HepG2 (cell line): ENCODE data around the gene MAP2K6. TPM values are rescaled to one million over a fixed set of nuclear protein-coding genes. Genes with fewer than 3 reads are reported as not detected.

ENCODE experiments used
- ADNP ChIP-seq: sonication (generic); formaldehyde crosslinking; IDR thresholded peaks from 2 replicates; pipeline ENCODE4 v1.4.0; 2020; ENCODE audit warnings: missing genetic modification reagents
- AHDC1 ChIP-seq: sonication (generic); formaldehyde crosslinking; IDR thresholded peaks from 2 replicates; pipeline ENCODE4 v1.5.1; 2020; ENCODE audit warnings: mild to moderate bottlenecking, missing genetic modification reagents, borderline replicate concordance
- CCAR2 ChIP-seq: fragments of 200-400 bp; formaldehyde crosslinking; optimal IDR thresholded peaks from 2 replicates; pipeline ENCODE3; 2018; ENCODE audit warnings: low read depth, mild to moderate bottlenecking, low read length, moderate library complexity
- DPF2 ChIP-seq: sonication (generic); formaldehyde crosslinking; IDR thresholded peaks from 2 replicates; pipeline ENCODE4 v1.4.0; 2020; ENCODE audit warnings: mild to moderate bottlenecking, low read depth, missing genetic modification reagents, borderline replicate concordance
- FOXP4 ChIP-seq: sonication (generic); formaldehyde crosslinking; IDR thresholded peaks from 2 replicates; pipeline ENCODE4 v1.4.0; 2020; ENCODE audit warnings: missing genetic modification reagents
- HNRNPH1 ChIP-seq: fragments of 200-400 bp; formaldehyde crosslinking; optimal IDR thresholded peaks from 2 replicates; pipeline ENCODE3; 2017; ENCODE audit warnings: mild to moderate bottlenecking, low read depth, low read length
- PAF1 ChIP-seq: IDR thresholded peaks from 2 replicates; pipeline ENCODE4 v1.6.1; 2016; ENCODE audit warnings: missing genetic modification reagents, missing compliant biosample characterization
- PHF8 ChIP-seq: sonication (generic); formaldehyde crosslinking; IDR thresholded peaks from 2 replicates; pipeline ENCODE4 v1.5.0; 2020; ENCODE audit warnings: missing genetic modification reagents
- SIN3A ChIP-seq: IDR thresholded peaks from 2 replicates; pipeline ENCODE4 v1.6.1; 2011; ENCODE audit warnings: low read depth, mild to moderate bottlenecking, control low read depth, low read length, borderline replicate concordance
- SMAD3 ChIP-seq: sonication (generic); formaldehyde crosslinking; IDR thresholded peaks from 2 replicates; pipeline ENCODE4 v1.4.0; 2020; ENCODE audit warnings: missing genetic modification reagents
- SOX5 ChIP-seq: IDR thresholded peaks from 2 replicates; pipeline ENCODE4 v1.6.1; 2016; ENCODE audit warnings: borderline replicate concordance
- TAF15 ChIP-seq: fragments of 200-400 bp; formaldehyde crosslinking; IDR thresholded peaks from one replicate; pipeline ENCODE4 v1.6.1; 2018; ENCODE audit warnings: mild to moderate bottlenecking, low read depth, low read length; ENCODE audit not compliant: poor library complexity, severe bottlenecking
- TARDBP ChIP-seq: sonication (generic); formaldehyde crosslinking; IDR thresholded peaks from 2 replicates; pipeline ENCODE4 v1.8.0; 2022; ENCODE audit warnings: mild to moderate bottlenecking, missing genetic modification reagents
- ZFP62 ChIP-seq: sonication (generic); formaldehyde crosslinking; IDR thresholded peaks from 2 replicates; pipeline ENCODE4 v1.4.0; 2020; ENCODE audit warnings: missing genetic modification reagents
- ZNF180 ChIP-seq: sonication (generic); formaldehyde crosslinking; IDR thresholded peaks from 2 replicates; pipeline ENCODE4 v1.4.0; 2020; ENCODE audit warnings: low read depth, missing genetic modification reagents, borderline replicate concordance
- ZNF44 ChIP-seq: sonication (generic); formaldehyde crosslinking; IDR thresholded peaks from 2 replicates; pipeline ENCODE4 v1.5.1; 2020; ENCODE audit warnings: mild to moderate bottlenecking, missing genetic modification reagents
- ZNF510 ChIP-seq: sonication (generic); formaldehyde crosslinking; IDR thresholded peaks from 2 replicates; pipeline ENCODE4 v1.4.0; 2020; ENCODE audit warnings: low read depth, mild to moderate bottlenecking, missing genetic modification reagents
- ZNF644 ChIP-seq: IDR thresholded peaks from 2 replicates; pipeline ENCODE4 v1.6.1; 2016; ENCODE audit warnings: low read depth
- ZNF737 ChIP-seq: sonication (generic); formaldehyde crosslinking; IDR thresholded peaks from 2 replicates; pipeline ENCODE4 v1.5.0; 2020; ENCODE audit warnings: missing genetic modification reagents, mild to moderate bottlenecking, borderline replicate concordance
- polyA plus RNA-seq, 8 experiments: library from polyadenylated mRNA; depleted of rRNA in 3 of 8; stranded (reverse) in 7 of 8; unstranded in 1 of 8; fragments of >200 nt; fragmentation: Illumina TruSeq in 4 of 8; extraction: Trizol in 4 of 8; gene quantifications; 2 replicates each; pipeline versions ENCODE4 v1.2.1 to v1.2.3, GENCODE V29; 2011 to 2016; ENCODE audit warnings: low read depth in 4 of 8, missing spikeins in 1 of 8, mixed read lengths in 1 of 8; ENCODE audit not compliant: insufficient read depth in 1 of 8
- total RNA-seq, 5 experiments: library from RNA; depleted of rRNA; stranded (reverse); fragments of >200 nt; fragmentation: Illumina TruSeq; extraction: Trizol; gene quantifications; 2 replicates each; pipeline ENCODE4 v1.2.3, GENCODE V29; 2016; ENCODE audit warnings: low read depth in 1 of 5
- TF ChIP-seq, protein P1 (sequence below): IDR thresholded peaks from 2 replicates; pipeline ENCODE4 v1.6.1; 2012; ENCODE audit warnings: low read length, improper control_type of control experiment

Gene MAP2K6
- total and polyA plus RNA-seq, 2 of the 13 experiments (the other 11 are each of a cell fraction or from before 2014, with no cell fraction given) = 5.1 to 33.6 TPM

DNA sequence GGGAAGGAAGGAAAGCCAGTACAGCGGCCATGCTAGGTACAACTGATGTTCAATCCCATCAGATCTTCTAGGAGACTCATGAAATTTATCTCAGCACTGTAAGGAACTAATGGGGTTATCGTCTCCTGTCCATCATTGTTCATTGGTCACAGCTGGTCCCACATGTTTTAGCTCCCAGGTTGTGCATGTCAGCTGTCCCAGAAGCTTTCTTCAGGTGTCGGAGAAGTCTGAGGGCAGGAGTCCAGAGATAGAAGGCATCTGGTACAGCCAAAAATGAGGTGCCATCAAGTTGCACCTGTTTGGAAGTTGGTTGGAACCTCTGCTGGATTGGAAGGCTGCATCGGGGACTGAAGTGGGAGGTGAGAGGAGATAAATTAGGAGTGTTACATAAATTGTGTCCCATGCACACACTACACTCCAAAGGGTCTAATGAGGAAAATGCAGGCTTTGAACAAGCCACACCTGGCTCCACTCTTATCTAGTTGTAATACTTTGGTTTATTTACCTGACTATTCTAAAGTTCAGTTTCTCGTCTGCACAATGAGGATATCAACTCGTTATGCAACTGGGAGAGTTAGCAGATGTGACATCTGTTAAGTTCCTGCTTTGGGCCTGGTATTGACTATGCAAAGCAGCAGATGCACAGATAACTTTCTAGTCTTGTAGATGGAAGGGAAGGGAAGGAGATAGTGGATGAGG, 62.9 kb downstream of the MAP2K6 start (continued):
- TF ChIP-seq AHDC1 (CRISPR knock-in tag) = peak; percentile 72; the same call in 1 of the 2 replicates
- TF ChIP-seq, protein P1, sequence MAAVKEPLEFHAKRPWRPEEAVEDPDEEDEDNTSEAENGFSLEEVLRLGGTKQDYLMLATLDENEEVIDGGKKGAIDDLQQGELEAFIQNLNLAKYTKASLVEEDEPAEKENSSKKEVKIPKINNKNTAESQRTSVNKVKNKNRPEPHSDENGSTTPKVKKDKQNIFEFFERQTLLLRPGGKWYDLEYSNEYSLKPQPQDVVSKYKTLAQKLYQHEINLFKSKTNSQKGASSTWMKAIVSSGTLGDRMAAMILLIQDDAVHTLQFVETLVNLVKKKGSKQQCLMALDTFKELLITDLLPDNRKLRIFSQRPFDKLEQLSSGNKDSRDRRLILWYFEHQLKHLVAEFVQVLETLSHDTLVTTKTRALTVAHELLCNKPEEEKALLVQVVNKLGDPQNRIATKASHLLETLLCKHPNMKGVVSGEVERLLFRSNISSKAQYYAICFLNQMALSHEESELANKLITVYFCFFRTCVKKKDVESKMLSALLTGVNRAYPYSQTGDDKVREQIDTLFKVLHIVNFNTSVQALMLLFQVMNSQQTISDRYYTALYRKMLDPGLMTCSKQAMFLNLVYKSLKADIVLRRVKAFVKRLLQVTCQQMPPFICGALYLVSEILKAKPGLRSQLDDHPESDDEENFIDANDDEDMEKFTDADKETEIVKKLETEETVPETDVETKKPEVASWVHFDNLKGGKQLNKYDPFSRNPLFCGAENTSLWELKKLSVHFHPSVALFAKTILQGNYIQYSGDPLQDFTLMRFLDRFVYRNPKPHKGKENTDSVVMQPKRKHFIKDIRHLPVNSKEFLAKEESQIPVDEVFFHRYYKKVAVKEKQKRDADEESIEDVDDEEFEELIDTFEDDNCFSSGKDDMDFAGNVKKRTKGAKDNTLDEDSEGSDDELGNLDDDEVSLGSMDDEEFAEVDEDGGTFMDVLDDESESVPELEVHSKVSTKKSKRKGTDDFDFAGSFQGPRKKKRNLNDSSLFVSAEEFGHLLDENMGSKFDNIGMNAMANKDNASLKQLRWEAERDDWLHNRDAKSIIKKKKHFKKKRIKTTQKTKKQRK = no peak
- TF ChIP-seq SIN3A = no peak
- peak; percentile 12; the same call in 1 of the 2 replicates for TF ChIP-seq ZNF644 (CRISPR knock-in tag)
- TF ChIP-seq HNRNPH1 = no peak
- no peak for TF ChIP-seq CCAR2
- TF ChIP-seq PHF8 = no peak
- TF ChIP-seq ZNF44 (CRISPR knock-in tag) = no peak
- TF ChIP-seq FOXP4 (CRISPR knock-in tag) = 0 out of 2 replicates have a peak, but pooled peaks have one; percentile 43
- no peak for TF ChIP-seq SMAD3 (CRISPR knock-in tag)
- no peak for TF ChIP-seq ZFP62 (CRISPR knock-in tag)
- peak; percentile 72 for TF ChIP-seq SOX5 (CRISPR knock-in tag)
- TF ChIP-seq ZNF180 (CRISPR knock-in tag) = no peak
- no peak for TF ChIP-seq ZNF737 (CRISPR knock-in tag)
- TF ChIP-seq PAF1 (CRISPR knock-in tag) = no peak
- TF ChIP-seq TARDBP (CRISPR knock-in tag) = no peak
- TF ChIP-seq ADNP (CRISPR knock-in tag) = no peak
- TF ChIP-seq TAF15 = no peak
- 0 out of 2 replicates have a peak, but pooled peaks have one; percentile 19 for TF ChIP-seq DPF2
- TF ChIP-seq ZNF510 (CRISPR knock-in tag) = no peak
